Activated naive CD8-positive, alpha-beta T cell (primary cell): ENCODE data around the gene QRFP.

Experiments used
- H3K27ac Mint-ChIP-seq: one replicate; pipeline ENCODE4 v1.8.0; 2021; ENCODE audit warnings: mixed read lengths
- H3K27me3 Mint-ChIP-seq: one replicate; pipeline ENCODE4 v1.8.0; 2021; ENCODE audit warnings: mixed read lengths
- H3K36me3 Mint-ChIP-seq: one replicate; pipeline ENCODE4 v1.8.0; 2021; ENCODE audit warnings: mixed read lengths
- H3K4me1 Mint-ChIP-seq: one replicate; pipeline ENCODE4 v1.8.0; 2021; ENCODE audit warnings: low read depth, mixed read lengths
- H3K4me3 Mint-ChIP-seq: one replicate; pipeline ENCODE4 v1.8.0; 2021; ENCODE audit warnings: mild to moderate bottlenecking, mixed read lengths
- H3K9me3 Mint-ChIP-seq: one replicate; pipeline ENCODE4 v1.8.0; 2021; ENCODE audit warnings: low read depth, mixed read lengths

QRFP gene

GRCh38 chr9:130895038-130895437 lies 1.6 kb downstream of the QRFP start:
- no peak overlapping the region for H3K27ac Mint-ChIP-seq
- no peak overlapping the region for H3K4me3 Mint-ChIP-seq
- no peaks in the 10 kb centered on the region for H3K27me3 Mint-ChIP-seq
- H3K9me3 Mint-ChIP-seq = no peaks in the 10 kb centered on the region
- no peaks in the 10 kb centered on the region for H3K4me1 Mint-ChIP-seq
- no peaks in the 10 kb centered on the region for H3K36me3 Mint-ChIP-seq

- no peaks in the 10 kb centered on the region for H3K9me3 Mint-ChIP-seq
- no peak overlapping the region for H3K27ac Mint-ChIP-seq
- no peaks in the 10 kb centered on the region for H3K36me3 Mint-ChIP-seq
- no peak overlapping the region for H3K4me3 Mint-ChIP-seq
- H3K27me3 Mint-ChIP-seq = no peaks in the 10 kb centered on the region
- no peaks in the 10 kb centered on the region for H3K4me1 Mint-ChIP-seq
Observed at GRCh38 chr9:130894546-130894945, 2.1 kb downstream of the QRFP start.

- H3K4me3 Mint-ChIP-seq = no peak overlapping the region
Observed at GRCh38 chr9:130893341-130894101, 3.1 kb downstream of the QRFP start.

GRCh38 chr9:130892477-130893304 lies 3.9 kb downstream of the QRFP start:
- no peak overlapping the region for H3K27ac Mint-ChIP-seq

More at GRCh38 chr9:130893341-130894101, 3.1 kb downstream of the QRFP start:
- Mint-ChIP-seq H3K36me3 (no peaks in the 10 kb centered on the region), H3K27me3 (no peaks in the 10 kb centered on the region), H3K9me3 (no peaks in the 10 kb centered on the region), H3K27ac (no peak overlapping the region), H3K4me1 (no peaks in the 10 kb centered on the region)

GRCh38 chr9:130891688-130892476 lies 4.7 kb downstream of the QRFP start:
- H3K4me3 Mint-ChIP-seq = no peak overlapping the region
- no peaks in the 10 kb centered on the region for H3K9me3 Mint-ChIP-seq
- no peaks in the 10 kb centered on the region for H3K36me3 Mint-ChIP-seq
- H3K4me1 Mint-ChIP-seq = no peaks in the 10 kb centered on the region
- H3K27ac Mint-ChIP-seq = no peak overlapping the region
- H3K27me3 Mint-ChIP-seq = no peaks in the 10 kb centered on the region

More at GRCh38 chr9:130892477-130893304, 3.9 kb downstream of the QRFP start:
- no peaks in the 10 kb centered on the region for H3K9me3 Mint-ChIP-seq
- H3K4me1 Mint-ChIP-seq = no peaks in the 10 kb centered on the region
- H3K4me3 Mint-ChIP-seq = no peak overlapping the region
- H3K27me3 Mint-ChIP-seq = no peaks in the 10 kb centered on the region
- H3K36me3 Mint-ChIP-seq = no peaks in the 10 kb centered on the region

GRCh38 chr9:130890870-130891687 lies 5.5 kb downstream of the QRFP start:
- Mint-ChIP-seq H3K9me3 (no peaks in the 10 kb centered on the region), H3K27ac (no peak overlapping the region), H3K4me3 (no peak overlapping the region), H3K36me3 (no peaks in the 10 kb centered on the region), H3K27me3 (no peaks in the 10 kb centered on the region), H3K4me1 (no peaks in the 10 kb centered on the region)

- H3K36me3 Mint-ChIP-seq = no peaks in the 10 kb centered on the region
- H3K27me3 Mint-ChIP-seq = no peaks in the 10 kb centered on the region
- H3K9me3 Mint-ChIP-seq = no peaks in the 10 kb centered on the region
- no peak overlapping the region for H3K27ac Mint-ChIP-seq
- no peak overlapping the region for H3K4me3 Mint-ChIP-seq
- no peaks in the 10 kb centered on the region for H3K4me1 Mint-ChIP-seq
Observed at GRCh38 chr9:130890124-130890523, 6.5 kb downstream of the QRFP start.

- Mint-ChIP-seq H3K4me3 (no peak overlapping the region), H3K27ac (no peak overlapping the region), H3K36me3 (no peaks in the 10 kb centered on the region), H3K4me1 (no peaks in the 10 kb centered on the region), H3K9me3 (no peaks in the 10 kb centered on the region), H3K27me3 (no peaks in the 10 kb centered on the region)
Observed at GRCh38 chr9:130888146-130888885, 8.3 kb downstream of the QRFP start.

- Mint-ChIP-seq H3K27ac (no peak overlapping the region), H3K36me3 (no peaks in the 10 kb centered on the region), H3K4me1 (no peaks in the 10 kb centered on the region), H3K27me3 (no peaks in the 10 kb centered on the region), H3K9me3 (no peaks in the 10 kb centered on the region), H3K4me3 (no peak overlapping the region)
Observed at GRCh38 chr9:130887494-130888144, 9.0 kb downstream of the QRFP start.

GRCh38 chr9:130886981-130887380 lies 9.6 kb downstream of the QRFP start:
- H3K4me1 Mint-ChIP-seq = no peaks in the 10 kb centered on the region
- no peak overlapping the region for H3K27ac Mint-ChIP-seq
- H3K4me3 Mint-ChIP-seq = no peak overlapping the region
- H3K9me3 Mint-ChIP-seq = no peaks in the 10 kb centered on the region
- H3K27me3 Mint-ChIP-seq = no peaks in the 10 kb centered on the region
- H3K36me3 Mint-ChIP-seq = no peaks in the 10 kb centered on the region

GRCh38 chr9:130885484-130886375 lies 10.9 kb downstream of the QRFP start:
- H3K4me1 Mint-ChIP-seq = no peaks in the 10 kb centered on the region
- H3K27me3 Mint-ChIP-seq = no peaks in the 10 kb centered on the region
- no peak overlapping the region for H3K27ac Mint-ChIP-seq
- H3K36me3 Mint-ChIP-seq = no peaks in the 10 kb centered on the region
- H3K9me3 Mint-ChIP-seq = no peaks in the 10 kb centered on the region
- H3K4me3 Mint-ChIP-seq = no peak overlapping the region

- Mint-ChIP-seq H3K27me3 (no peaks in the 10 kb centered on the region), H3K27ac (no peak overlapping the region), H3K4me1 (no peaks in the 10 kb centered on the region), H3K4me3 (no peak overlapping the region), H3K9me3 (no peaks in the 10 kb centered on the region), H3K36me3 (no peaks in the 10 kb centered on the region)
Observed at GRCh38 chr9:130884542-130885483, 11.8 kb downstream of the QRFP start.
